ENCODE data around the gene SGTB. TPM values are rescaled to one million over a fixed set of nuclear protein-coding genes. Genes with fewer than 3 reads are reported as not detected.

Gene SGTB
- total and polyA plus RNA-seq, 2 donors (not counting 1 experiment from before 2014, with no cell fraction given): 1.8 to 5.5 TPM

GRCh38 chr5:65737842-65738241 is 15.9 kb upstream of the SGTB start:
- TF ChIP-seq CTCF (IDR thresholded peaks at IDR 0.05): no peak
- TF ChIP-seq EZH2 (IDR thresholded peaks at IDR 0.05; ENCODE audit: borderline replicate concordance, insufficient read depth, low read depth, low read length, poor library complexity, severe bottlenecking): no peak
- H3K27me3 ChIP-seq (replicated peaks in 1 of 4; ENCODE audit: control extremely low read depth in 1 of 4, control insufficient read depth in 3 of 4, insufficient read depth in 4 of 4, low read length in 3 of 4): no peaks in the 10 kb centered on the region
- peaks cover 12 to 13% of the 10 kb centered on the region in 2 donors for H3K4me1 ChIP-seq (ENCODE audit: control insufficient read depth in 2 of 2, insufficient read depth in 2 of 2, low read length in 2 of 2)
- no peak overlapping the region for H2AFZ ChIP-seq (ENCODE audit: insufficient read depth, low read depth, low read length, poor library complexity, severe bottlenecking)
- no peaks in the 10 kb centered on the region for H4K20me1 ChIP-seq (ENCODE audit: control insufficient read depth, insufficient read depth, low read length, poor library complexity, severe bottlenecking)
- no peak overlapping the region for H3K4me3 ChIP-seq (ENCODE audit: control extremely low read depth in 1 of 5, extremely low read depth in 1 of 5, insufficient read depth in 1 of 5, low read depth in 2 of 5, low read length in 4 of 5)
- no peak overlapping the region for H3K9ac ChIP-seq (ENCODE audit: low read length)
- POLR2A ChIA-PET: no interaction called here
- no peak overlapping the region for H3K27ac ChIP-seq (ENCODE audit: low read length in 2 of 2)
- Mint-ChIP-seq H3K4me1 (peaks cover 15% of the 10 kb centered on the region), H3K4me3 (no peak overlapping the region), H3K27ac (no peak overlapping the region), H3K9me3 (ENCODE audit: insufficient read depth) (peaks cover 2% of the 10 kb centered on the region), H3K27me3 (no peaks in the 10 kb centered on the region)
- no peaks in the 10 kb centered on the region for H3K9me3 ChIP-seq (ENCODE audit: control extremely low read depth in 1 of 3, control insufficient read depth in 2 of 3, insufficient read depth in 1 of 3, low read length in 2 of 3)
- H3K36me3 ChIP-seq (replicated peaks in 1 of 2; ENCODE audit: control extremely low read depth in 1 of 2, control insufficient read depth in 1 of 2, extremely low read depth in 1 of 2, insufficient read depth in 2 of 2, low read length in 1 of 2): no peaks in the 10 kb centered on the region
- no peak overlapping the region for H3K4me2 ChIP-seq (replicated peaks; ENCODE audit: low read depth, low read length, poor library complexity, severe bottlenecking)
- peaks cover 12% of the 10 kb centered on the region for H3K79me2 ChIP-seq (ENCODE audit: control insufficient read depth, insufficient read depth, low read length)
- 80% methylated on average over 4 of the region's 7 CpGs for WGBS (ENCODE audit: insufficient coverage)
- intact Hi-C loops (cut with micrococcal nuclease): no loop called here
- no peak for DNase-seq
- CTCF ChIA-PET: interaction anchor here (1.2 kb wide), 1 partner anchor 11 kb away, joined by 3 read pairs; no protein-coding TSS in a partner anchor
- ATAC-seq (ENCODE audit: low read depth): no peak

GRCh38 chr5:65736011-65736410 is 14.1 kb upstream of the SGTB start:
- TF ChIP-seq EZH2 (IDR thresholded peaks at IDR 0.05; ENCODE audit: borderline replicate concordance, insufficient read depth, low read depth, low read length, poor library complexity, severe bottlenecking) (no peak), CTCF (IDR thresholded peaks at IDR 0.05) (no peak)
- Histone ChIP-seq H3K9me3 (ENCODE audit: control extremely low read depth in 1 of 3, control insufficient read depth in 2 of 3, insufficient read depth in 1 of 3, low read length in 2 of 3) (no peaks in the 10 kb centered on the region), H3K36me3 (replicated peaks in 1 of 2; ENCODE audit: control extremely low read depth in 1 of 2, control insufficient read depth in 1 of 2, extremely low read depth in 1 of 2, insufficient read depth in 2 of 2, low read length in 1 of 2) (no peaks in the 10 kb centered on the region), H3K4me1 (ENCODE audit: control insufficient read depth in 2 of 2, insufficient read depth in 2 of 2, low read length in 2 of 2) (peaks cover 12 to 13% of the 10 kb centered on the region in 2 donors), H3K9ac (ENCODE audit: low read length) (no peak overlapping the region), H4K20me1 (ENCODE audit: control insufficient read depth, insufficient read depth, low read length, poor library complexity, severe bottlenecking) (no peaks in the 10 kb centered on the region), H3K27me3 (replicated peaks in 1 of 4; ENCODE audit: control extremely low read depth in 1 of 4, control insufficient read depth in 3 of 4, insufficient read depth in 4 of 4, low read length in 3 of 4) (no peaks in the 10 kb centered on the region), H3K4me2 (replicated peaks; ENCODE audit: low read depth, low read length, poor library complexity, severe bottlenecking) (no peak overlapping the region), H3K27ac (ENCODE audit: low read length in 2 of 2) (no peak overlapping the region), H3K4me3 (ENCODE audit: control extremely low read depth in 1 of 5, extremely low read depth in 1 of 5, insufficient read depth in 1 of 5, low read depth in 2 of 5, low read length in 4 of 5) (no peak overlapping the region), H3K79me2 (ENCODE audit: control insufficient read depth, insufficient read depth, low read length) (peaks cover 12% of the 10 kb centered on the region), H2AFZ (ENCODE audit: insufficient read depth, low read depth, low read length, poor library complexity, severe bottlenecking) (no peak overlapping the region)
- CTCF ChIA-PET: no interaction called here
- Mint-ChIP-seq H3K9me3 (ENCODE audit: insufficient read depth) (peaks cover 2% of the 10 kb centered on the region), H3K27me3 (no peaks in the 10 kb centered on the region), H3K4me3 (no peak overlapping the region), H3K27ac (no peak overlapping the region), H3K4me1 (peaks cover 16% of the 10 kb centered on the region)
- WGBS (ENCODE audit: insufficient coverage): no CpG with 5 or more reads among the region's 1 CpG
- no peak for DNase-seq
- ATAC-seq (ENCODE audit: low read depth): no peak
- POLR2A ChIA-PET: no interaction called here
- intact Hi-C loops (cut with micrococcal nuclease): no loop called here
